Right kidney (tissue), 1 donor: ENCODE data around the gene TAP1.
A peak's percentile ranks its signal among the peaks of the same experiment; 100 is the strongest.
"Not testable (repeated sequence)": the region's sequence is repeated elsewhere in the genome, so short reads cannot be mapped to it uniquely, and the experiment has no call there.

Experiments used
- DNase-seq: peaks from one replicate; pipeline ENCODE4 v3.0.0-alpha.2; 2016

TAP1 gene

DNA sequence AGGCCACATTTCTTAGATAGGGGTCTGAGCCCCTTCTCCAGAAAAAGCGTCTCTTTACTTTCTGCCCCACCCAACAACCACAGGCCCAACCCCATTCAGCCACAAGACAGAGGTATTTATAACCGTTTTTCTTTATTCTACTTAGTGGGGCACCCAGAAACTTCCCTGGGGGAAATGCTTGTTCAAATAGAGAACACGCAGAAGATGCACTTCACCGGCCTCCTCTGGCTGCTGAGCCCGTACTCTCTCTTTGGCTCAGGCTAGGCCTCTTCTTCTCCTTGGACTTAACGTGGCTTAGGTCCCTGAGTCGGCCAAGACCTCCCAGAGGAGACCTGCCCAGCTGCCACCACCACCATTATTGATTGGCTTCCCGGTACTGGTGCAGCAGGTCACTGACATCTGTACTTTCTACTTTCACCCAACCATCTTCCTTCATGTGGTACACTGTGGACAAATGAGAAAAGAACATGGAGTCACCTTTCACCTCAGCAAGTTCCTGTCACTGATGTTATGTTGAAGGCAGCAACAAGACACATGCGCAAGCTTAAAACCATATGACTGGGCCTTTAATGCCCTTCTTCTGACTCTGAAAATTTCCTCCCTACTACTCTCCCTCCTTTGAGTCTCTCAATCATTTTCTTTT, 12.8 kb downstream of the TAP1 start:
- no peak for DNase-seq

DNA sequence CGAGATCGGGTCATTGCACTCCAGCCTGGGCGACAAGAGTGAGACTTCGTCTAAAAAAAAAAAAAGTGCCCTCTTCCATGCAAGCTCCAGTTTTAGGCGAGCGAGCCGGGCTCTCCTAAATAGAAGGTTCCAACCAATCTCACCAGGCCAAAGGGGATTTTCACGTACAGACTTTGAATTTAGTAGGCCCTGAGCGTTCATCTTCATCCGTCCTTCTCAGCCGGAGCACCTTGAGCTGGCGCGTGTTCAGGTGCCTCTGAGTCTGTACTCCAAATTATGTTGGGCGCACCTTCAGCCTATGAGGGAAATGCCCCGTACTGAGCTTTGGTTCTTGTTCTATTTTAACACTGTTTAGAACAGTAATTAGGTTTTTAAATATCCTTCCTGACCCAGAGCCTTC, 14.1 kb downstream of the TAP1 start:
- no peak for DNase-seq

DNA sequence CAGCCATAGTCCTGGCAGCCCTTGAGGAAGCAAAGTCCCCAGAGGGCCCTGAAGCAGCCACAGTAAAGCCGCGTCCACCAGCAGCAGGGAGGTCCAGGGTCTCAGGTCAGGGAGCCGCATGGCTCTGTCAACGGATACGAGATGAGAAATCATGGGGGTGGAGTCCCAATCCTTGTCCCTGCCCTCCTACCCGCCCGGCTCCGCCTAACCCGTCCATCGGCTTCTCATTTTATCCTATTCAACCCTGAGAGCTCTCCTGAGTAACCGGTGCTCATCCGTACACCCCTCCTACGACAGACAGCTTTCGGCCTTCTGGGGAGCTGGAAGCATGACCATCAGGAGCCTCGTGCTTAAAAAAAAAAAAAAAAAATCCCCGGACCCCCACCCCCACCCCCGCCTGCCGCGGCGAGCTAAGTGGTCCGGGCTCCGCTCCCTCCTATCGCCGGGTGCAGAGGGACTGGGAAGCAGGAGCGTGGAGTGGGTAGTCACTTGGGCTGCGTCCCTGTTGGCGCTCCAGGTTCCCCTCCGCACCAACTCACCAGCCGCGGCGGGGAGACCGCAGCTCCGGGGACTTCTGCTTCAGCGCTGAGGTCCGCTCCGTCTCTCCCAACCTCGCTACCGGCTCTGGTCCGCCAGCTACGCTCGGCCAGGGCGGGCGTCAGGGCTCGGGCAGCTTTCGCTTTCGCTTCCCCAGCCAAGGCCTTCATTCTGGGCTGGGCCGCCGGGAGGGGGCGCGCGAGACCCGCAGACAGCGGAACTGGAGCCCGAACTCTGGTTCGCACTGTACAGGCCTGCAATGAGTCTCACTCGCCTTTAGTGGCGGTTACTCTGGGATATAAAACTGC, 15.2 kb downstream of the TAP1 start, which contains the start of gene TAP2:
Gene TAP2, minus strand, starts transcription at position 626 of the 845 bp plus-strand sequence. Its CDS starts 506 bp downstream, at position 120.
- DNase-seq = peak; percentile 96

DNA sequence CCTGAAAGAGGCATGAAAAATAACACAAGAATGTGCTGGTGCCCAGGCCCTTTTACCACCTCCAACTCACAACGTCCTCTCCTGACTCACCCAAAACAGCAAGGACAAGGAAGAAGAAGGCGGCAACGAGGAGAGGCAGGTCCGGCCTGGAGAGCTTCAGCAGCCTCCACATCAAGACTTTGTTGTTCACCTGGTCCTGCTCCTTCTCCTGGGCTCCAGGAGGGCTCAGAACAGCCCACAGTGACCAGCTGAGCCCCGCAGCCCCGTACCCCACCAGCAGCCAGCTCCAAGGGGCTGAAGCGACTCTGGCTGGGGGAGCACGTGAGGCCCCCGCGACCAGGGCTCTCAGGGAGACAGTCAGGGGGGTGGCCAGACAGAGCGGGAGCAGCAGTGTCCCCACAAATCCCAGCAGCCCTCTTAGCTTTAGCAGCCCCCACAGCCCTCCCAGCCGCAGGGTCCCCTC, 15.8 kb downstream of the TAP1 start:
- DNase-seq = no peak

DNA sequence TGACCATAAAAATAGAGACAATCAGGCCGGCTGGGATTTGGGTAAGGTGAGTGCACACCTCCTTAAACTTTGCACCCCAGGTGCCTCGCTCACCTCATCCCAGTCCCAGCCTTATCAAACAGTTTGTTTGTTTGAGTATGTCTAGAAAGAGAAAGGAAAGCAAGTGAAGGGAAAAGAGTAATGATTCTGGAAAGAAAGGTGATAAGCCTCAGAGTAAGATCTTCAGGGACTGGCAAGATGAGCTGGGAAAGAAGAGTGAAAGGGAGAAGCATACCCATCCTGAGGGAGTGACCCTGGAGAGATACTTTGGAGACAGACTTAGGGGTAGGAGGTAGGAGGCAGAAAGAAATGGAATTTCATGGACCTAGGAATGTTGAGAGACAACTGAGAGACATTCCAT, 16.6 kb downstream of the TAP1 start:
- DNase-seq = no peak

DNA sequence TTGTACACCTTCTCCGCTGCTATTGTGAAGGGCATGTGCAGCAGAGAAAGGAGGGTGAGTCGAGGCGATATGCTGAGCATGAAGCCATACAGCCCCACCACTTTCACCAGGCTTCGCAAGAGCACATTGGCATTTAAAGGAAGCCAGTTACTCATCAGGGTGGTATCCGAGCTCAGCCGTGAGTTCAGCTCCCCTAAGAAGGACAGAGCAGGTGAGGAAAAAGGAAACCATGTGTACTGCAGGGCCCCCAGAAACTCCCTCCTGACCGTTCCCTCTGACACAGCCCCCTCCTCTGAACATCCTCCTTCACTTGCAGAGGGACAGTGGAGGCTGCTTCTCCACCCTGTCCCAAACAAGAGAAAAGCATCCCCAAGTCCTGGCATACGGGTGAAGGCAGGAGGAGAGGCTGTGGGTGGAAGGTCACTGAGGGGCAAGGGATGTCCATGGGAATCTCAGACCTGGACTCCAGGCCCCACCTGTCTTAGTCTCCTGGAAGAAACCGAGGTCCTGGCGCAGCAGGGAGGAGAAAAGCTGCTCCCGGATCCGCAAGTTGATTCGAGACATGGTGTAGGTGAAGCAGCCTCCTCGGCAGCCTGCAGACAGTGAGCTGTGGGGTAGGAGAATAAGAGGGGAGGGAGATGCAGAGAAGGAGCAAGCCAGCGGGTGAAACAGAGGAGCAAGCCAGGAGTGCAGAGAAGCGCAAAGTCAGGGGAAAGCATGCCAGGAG, 18.2 kb downstream of the TAP1 start:
- DNase-seq = no peak

DNA sequence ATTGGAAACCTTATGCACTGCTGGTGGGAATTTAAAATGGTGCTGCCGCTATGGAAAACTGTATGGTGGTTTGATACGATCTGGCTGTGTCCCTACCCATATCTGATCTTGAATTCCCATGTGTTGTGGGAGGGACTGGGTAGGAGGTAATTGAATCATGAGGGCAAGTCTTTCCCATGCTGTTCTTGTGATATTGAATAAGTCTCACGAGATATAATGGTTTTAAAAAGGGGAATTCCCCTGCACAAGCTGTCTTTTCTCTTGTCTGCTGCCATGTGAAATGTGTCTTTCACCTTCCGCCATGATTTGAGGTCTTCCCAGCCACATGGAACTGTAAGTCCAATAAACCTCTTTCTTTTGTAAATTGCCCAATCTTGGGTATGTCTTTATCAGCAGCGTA, 19.8 kb downstream of the TAP1 start:
- DNase-seq = no peak

DNA sequence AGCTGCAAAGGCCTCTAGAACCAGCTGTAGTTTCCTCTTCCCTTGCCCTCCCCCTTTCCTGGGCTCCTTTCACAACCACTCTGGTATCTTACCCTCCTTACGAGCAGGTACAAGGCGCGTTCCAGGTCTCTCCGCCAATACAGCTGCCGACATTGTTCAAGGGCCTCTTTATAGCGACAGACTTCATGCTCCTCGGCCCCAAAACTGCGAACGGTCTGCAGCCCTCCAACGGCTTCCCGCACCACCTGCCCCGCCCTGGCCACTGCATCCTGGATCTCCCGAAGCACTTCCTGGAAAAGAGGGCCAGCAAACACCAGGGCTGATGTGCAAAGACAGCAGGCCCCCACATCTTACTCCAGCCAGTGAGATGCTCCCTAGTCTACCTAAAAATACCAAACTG, 21.0 kb downstream of the TAP1 start:
- no peak for DNase-seq

DNA sequence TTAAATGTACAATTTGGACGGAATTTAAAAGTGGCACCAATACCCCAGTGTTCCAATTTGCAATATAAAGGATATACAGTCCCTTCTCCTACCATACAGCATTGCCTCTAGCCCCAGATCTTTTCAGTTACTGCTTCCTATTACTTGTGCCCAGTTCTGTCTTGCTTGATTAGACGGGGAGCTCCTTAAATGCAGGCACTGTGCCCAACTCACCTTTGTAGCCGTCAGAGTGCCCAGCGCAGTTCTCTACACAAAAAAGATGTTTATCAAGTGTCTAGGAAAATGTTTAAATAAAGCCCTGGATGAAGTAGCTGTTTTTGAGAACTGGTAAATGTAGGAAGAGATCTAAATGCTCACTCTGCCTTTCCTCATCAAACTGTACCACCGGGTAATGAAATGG, 22.6 kb downstream of the TAP1 start:
- DNase-seq = no peak

DNA sequence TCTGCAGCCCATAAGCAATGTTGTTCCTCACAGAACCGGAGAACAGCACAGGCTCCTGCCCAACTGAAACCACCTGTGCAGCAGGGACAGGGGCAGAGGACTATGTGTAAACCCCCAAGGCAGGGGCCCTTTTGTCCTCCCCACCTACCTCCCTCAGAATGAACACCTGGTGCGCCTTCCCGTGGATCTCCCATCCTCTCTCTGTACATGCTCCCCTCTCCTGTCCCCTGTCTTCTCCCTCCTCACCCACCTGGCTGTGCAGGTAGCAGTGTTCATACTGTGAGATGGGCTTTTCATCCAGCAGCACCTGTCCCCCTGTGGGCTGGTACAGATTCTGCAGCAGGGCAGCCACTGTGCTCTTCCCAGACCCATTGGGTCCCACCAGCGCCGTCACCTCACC, 23.5 kb downstream of the TAP1 start:
- no peak for DNase-seq

DNA sequence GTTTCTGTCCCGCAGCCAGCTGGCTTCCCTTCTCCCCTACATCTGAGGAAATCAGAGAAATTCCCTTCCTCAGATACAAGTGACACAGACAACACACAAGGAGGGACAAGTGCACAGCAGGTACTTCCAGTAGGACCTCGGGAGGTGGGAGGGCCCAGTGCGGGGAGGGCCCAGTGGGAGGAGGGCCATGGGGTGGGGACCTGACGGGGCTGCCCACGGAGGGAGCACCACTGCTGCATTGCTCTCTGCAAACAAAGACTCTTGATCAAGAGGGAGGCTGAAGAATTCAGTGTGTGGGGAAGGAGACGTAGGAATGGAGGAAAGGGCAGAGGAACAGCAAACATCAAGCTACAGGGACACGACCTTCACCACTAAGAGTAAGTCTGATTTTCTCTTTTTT, 24.0 kb downstream of the TAP1 start:
- DNase-seq = no peak

DNA sequence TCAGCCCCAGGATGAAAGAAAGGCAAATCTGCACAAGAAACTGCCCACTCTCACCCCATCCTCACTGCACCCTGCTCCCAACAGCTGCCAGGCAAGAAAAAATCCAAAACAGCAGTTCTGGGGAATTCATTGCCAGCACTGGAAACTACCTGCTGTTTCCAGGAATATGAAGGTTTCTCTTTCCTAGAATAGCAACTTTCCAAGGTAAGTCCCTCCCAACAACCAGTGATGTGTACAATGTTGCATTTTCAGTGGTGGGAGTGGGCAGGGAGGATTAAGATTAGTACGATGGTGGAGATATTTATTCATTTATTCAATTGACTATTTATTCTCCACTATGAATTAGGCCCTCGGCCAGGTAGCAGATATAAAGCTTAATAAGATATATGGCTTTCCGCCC, 26.5 kb downstream of the TAP1 start:
- no peak for DNase-seq

DNA sequence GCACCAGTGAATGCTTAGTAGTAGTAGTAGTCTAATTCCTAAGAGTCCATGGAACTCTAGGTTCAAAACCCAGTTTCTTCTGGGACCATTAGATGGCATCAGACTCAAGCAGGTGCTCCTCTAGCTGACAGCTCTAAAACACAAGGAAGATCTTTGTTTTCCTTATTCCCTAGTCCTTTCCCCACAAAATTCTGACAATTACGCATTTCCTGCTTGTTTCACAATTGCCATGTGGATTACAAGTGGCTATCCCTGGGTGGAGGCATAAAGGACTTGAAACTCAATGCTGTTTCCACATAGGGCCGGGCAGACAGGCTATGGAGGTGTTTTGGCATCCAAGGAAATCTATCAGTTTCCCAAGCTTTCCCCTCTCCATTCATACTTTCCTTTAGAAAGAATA, 27.5 kb downstream of the TAP1 start:
- no peak for DNase-seq

DNA sequence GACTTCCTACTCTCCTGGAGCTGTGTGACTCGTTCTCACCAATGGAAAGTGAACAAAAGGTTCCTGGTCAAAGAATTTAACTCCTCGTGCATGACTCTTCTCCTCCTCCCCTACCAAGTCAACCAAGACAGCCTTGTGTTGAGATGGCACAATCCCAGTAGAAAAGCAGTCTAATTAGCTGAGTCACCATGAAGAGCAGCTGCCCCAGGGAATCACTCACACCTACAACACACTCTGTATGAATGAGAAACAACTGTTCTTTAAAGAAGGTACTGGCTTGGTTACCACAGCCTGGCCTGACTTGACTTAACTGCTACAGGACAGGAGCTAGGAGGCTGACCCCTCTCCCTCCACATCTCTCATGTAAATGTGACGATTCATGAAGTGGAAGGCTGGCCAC, 33.8 kb downstream of the TAP1 start:
- DNase-seq = no peak

DNA sequence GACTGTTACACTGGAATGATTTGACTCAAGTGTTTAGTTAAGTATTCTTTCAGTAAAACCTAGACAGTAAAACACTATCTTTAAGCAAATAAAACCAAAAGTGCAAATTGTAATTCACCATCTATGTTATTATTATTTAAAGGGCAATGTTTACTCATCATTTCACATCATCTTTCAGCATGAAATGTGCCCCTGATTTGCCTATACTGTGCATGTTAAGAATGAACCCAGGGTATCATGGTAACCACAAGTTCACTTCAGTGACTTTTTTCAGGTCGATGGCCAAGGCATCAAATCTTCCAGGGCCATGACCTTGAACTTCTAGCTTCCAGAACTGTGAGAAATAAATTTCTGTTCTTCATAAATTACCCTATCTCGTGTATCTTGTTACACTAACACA, 34.6 kb downstream of the TAP1 start:
- no peak for DNase-seq

DNA sequence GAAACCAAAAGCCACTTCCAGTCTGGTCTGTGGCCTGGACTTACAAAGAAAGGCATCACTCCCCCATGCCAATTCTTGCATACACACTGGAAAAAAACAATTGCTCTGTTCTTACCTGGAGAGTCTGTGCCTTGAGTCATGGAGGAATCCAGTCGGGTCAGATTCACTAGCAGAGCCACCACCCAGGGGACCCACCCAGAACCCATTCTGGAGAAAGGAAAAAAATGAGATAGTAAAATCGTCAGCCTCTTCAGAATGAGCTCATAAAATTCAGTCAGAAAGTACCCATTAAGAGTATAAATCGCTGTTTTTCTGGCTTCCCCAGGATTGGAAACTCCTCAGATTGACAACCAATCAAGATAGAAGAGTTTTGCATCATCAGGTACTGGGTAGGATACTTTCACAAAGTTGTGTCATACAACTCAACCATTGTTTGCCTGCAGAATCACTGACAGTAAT, 36.7 kb downstream of the TAP1 start, which contains the start of gene HLA-DOB:
Gene HLA-DOB, minus strand, starts transcription at position 257 of the 459 bp plus-strand sequence. Its CDS starts 51 bp downstream, at position 206.
- no peak for DNase-seq

DNA sequence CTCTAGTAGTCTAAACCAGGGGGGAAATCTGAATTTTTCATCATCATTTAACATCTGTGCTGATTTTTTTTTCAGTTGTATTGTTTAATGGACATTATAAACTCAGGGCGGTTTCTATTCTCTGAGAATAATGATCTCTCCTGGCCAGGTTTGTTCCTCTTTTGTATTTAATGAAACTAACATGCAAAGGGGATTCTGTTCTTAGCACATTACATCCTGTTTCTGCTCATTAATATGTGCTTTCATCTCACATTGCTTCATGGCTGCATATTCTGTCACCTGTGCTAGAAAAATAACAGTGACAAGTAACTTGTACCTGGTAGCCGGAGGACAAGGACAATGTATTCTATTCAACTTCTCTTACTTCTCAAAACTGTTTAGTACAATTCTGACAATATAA, 37.5 kb downstream of the TAP1 start:
- no peak for DNase-seq

DNA sequence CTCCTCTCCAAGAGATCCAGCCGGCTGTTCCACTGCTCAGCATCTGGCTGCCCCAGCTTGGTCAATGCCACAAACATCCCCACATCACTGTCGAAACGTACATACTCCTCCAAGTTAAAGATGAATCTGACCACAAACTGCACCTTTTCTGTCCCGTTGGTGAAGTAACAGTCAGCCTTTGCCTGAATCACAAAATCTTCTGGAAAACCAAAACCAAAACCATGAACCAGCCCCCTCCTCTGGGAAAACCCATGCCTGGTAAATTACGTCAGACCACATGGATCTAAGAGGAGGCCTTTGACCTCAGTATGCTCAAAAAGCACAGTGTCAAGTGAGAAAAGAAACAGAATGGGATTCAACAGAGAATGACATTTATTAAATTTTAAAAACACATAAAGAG, 38.4 kb downstream of the TAP1 start:
- no peak for DNase-seq

DNA sequence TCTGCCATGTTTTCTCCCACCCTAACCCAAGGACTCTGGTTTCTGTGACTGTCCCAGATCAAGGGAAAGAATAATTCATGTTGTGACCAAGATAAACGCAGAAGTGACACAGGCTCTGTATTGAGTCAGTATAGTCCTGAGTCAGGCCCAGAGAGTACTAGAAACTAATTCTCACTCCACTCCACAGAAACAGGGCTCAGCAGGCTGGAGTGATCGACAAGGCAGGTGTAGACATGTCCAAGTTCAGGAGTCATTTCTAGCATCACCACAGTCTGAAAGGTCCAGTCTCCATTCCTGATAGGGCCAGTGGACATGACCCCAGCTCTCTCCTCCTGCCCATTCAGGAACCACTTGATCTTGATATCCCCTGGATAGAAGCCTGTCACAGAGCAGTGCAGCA, 39.4 kb downstream of the TAP1 start:
- no peak for DNase-seq

DNA sequence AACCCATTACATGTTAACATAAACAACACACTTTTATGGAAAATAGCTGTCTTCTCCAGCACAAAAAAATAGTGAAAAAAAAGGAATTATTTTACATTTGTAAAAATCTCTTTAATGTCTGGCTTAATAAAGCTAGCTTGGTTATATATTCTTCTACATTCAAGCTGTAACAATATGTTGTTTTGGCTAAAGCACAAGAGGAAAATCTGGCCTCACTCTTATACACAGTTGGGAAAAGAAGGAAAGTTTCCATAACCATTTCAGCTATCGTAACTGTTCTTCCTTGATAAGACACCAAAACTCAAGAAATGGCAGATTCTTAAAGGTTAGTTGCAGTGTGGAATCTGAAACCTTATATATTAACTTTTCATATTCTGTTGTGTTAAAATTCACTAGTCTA, 44.3 kb downstream of the TAP1 start:
- no peak for DNase-seq

DNA sequence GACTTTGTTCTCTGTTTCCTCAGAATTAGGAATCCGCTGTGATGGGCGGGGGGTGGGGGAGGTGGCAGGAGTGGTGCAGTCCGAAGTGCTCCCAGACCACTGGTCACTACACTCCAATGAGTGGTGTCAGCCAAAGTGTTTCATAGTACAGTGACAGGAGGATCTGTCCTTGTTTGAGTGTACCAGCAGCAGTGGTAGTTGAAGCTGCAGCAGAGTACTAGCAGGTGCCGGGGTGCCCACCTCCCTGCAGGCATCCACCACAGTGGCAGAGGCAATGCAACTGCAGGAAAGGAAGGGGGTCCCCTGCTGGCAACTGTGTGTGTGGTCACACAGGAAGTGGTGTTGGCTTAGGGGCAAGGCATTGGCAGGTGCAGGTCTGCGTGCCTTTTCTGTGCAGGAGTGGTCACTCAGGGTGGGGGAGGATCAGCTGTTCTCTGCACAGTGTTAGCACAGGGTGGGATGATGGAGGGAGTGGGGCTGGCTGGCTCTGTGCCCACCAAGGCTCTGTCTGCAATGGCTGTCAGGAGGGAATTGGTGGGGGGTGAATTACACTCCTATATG, 46.4 kb downstream of the TAP1 start:
- DNase-seq = no peak

DNA sequence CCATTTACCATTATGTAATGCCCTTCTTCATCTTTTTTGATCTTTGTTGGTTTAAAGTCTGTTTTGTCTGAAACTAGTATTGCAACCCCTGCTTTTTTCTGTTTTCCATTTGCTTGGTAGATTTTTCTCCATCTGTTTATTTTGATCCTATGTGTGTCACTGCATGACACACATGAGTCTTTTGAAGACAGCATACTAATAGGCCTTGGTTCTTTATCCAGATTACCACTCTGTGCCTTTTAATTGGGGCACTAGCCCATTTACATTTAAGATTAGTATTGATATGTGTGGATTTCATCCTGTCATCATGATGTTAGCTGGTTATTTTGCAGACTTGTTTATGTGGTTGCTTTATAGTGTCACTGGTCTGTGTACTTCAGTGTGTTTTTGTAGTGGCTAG, 48.1 kb downstream of the TAP1 start:
- not testable (repeated sequence) for DNase-seq

DNA sequence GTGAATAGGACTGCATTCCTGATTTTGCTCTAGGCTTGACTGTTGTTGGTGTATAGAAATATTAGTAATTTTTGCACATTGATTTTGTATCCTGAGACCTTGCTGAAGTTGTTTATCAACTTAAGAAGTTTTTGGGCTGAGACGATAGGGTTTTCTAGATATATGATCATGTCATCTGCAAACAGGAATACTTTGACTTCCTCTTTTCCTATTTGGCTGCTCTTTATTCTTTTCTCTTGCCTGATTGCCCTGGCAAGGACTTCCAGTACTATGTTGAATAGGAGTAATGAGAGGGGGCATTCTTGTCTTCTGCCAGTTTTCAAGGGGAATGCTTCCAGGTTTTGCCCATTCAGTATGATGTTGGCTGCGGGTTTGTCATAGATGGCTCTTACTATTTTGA, 50.1 kb downstream of the TAP1 start:
- no peak for DNase-seq
